NCI-H774 (cell line): ENCODE measurements around the gene FTO.

Experiments used
- DNase-seq: peaks from one replicate; lab custom pipeline; 2025; lab: John Stamatoyannopoulos, UW

FTO gene

DNA sequence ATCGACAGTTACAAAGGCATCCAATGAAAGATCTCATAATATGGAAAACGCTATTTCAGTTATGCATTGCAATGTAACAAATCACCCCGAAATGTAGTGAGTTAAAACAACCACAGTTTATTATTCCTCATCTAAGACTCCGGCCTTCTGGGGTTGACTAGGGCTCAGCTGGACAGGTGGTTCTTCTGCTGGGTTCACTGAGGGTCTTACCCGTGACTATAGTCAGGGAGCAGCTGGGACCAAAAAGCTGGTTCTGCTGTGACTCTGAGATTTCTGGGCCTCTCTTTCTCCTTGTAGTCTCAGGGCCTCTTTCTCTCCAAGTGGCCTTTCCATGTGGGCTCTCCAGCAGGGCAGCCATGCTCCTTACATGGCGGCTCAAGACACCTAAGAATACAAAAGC is 386.6 kb downstream of the FTO start:
- DNase-seq, result no peak

- no peak for DNase-seq
Measured at GRCh38 chr16:54093281-54093680, 389.3 kb downstream of the FTO start.

- no peak for DNase-seq
Measured at GRCh38 chr16:54094641-54095040, 390.7 kb downstream of the FTO start.

DNA sequence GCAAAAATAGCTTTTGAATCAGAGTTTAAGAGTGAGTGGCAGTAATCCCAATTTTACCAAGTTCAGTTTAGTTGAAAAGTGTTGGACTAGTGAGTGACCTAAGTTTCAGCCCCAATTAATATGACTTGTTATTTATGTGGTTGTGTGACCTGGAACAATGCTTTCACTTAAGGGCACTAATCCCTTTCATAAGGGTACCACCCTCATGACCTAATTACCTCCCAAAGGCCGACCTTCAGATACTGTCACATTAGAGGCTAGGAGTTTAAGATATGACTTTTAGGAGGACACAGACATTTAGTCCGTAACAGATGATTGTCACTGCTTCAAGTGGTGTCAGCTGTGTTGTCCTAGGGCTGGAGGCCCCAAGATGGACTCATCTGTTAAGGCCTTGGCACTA is 392.7 kb downstream of the FTO start:
- DNase-seq, result no peak

DNA sequence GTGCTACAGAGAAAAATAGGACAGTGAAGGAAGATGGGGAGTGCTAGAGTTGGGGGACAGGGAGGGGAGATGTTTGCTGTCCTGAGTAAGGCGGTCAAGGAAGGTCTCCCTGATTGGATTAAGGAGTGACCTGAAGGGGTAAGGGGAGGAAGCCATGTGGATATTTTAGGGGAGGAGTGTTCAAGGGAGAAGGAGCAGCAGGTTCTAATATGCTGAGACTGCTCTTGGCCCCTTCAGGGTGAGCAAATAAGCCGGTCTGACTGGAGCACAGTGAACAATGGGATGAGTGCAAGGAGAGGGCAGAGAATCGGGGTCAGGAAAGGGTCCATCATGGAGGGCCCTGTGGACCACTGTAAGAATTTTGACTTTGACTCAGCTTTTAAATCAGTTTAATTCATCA is 393.8 kb downstream of the FTO start:
- DNase-seq, result no peak

DNA sequence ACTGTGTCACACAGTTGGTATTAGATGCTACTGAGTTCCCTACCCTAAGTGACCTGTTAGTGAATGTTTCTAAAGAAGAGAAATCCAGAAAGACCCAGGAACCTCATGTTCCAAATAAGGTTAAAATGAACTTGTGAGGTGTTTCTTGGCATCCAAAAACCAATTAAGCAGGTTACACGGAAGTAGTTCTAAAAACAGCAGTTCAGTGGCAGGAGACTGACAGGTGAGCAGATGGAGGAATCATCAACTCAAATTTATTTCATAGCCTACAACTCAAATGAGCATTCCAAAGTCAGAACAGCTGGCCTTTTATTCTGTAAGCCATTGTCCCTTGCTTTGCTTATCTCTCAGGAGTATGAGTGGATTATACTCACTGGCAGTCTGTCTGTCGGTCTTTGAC is 394.3 kb downstream of the FTO start:
- no peak for DNase-seq

DNA sequence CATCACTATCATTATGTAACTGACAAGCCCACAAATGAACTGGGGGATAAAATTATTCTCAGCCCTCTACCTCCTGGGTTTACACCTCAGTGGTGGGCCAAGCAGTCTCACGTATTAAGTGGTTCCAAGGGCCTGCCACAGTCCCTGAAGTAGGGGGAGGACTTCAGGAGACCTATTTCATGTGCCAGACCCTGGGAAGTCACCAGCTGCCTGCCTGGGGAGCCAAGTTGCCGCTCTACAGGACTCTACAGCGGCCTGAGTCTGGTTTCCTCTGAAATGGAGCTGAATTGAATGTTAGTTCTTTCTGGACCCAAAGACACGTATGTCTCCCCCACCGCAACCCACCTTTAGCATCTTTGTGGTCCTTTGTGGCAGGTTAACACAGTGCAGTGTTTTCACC is 395.7 kb downstream of the FTO start:
- no peak for DNase-seq

DNA sequence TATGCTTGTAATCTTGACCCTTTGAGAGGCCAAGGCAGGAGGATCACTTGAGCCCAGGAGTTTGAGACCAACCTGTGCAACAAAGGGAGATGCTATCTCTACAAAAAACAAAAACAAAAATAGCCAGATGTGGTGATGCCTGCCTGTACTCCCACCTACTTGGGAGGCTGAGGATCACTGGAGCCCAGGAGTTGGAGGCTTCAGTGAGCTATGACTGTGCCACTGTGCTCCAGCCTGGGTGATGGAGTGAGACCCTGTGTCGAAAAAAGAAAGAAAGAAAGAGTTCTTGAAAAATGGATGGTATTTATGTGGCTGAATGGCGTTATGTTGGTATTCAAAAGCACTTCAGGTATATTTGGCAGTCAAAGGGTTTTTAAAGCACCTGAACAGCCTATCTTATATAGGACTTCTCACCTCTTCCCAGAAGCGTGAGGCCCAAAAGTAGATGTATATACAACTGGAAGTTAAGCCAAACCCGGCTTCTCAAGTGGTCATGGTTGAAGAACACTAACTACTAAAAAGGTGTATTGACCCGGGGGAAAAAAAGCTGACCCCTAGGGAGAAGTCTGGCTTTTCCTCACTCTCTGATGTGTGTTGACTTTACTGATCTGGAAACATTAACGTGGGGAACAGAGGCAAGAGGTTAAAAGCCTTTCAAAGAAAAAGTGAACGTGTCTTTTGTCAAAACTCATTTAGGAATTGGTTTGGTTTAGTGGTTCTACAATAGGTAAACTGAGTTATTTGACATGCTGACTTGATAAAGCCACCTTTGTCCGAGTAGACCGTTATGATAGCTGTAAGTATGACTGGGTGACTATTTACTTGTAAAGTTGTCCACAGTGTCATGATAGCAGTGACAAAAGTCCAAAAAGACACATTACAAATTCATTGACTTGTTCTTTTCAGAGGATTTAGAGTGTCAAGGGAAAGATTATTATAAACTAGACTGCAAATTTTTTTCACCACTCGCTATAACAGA is 399.2 kb downstream of the FTO start:
- no peak for DNase-seq

- no peak for DNase-seq
Measured at GRCh38 chr16:54106057-54106456, 402.1 kb downstream of the FTO start.

DNA sequence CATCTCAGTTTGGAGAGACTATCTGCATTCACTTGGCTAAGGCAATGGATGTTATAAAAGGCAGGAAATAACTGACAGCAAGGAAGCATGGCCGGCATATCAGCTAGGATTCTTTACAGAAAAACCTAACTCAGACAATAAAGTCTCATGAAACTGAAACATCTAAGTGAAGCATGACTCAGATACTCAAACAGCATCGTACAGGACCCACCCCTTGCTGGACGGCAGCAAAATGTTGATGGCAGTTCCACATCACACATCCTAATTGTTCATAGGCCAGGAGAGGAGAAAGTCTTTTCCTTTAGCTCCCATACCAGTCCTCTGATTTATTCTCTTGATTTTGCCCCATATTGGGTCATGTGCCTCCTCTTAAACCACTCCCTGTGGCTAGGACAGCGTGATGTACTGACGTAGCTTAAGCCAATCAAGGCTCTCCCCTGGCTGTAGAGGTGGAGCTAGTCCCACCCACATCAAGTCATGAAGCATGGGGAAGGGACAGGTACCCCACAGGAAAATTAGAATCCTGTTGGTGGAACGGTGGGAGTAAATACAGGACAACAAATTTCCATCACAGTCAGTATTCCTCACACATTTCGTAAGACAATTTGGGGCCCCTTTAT is 403.7 kb downstream of the FTO start:
- DNase-seq, result no peak

DNA sequence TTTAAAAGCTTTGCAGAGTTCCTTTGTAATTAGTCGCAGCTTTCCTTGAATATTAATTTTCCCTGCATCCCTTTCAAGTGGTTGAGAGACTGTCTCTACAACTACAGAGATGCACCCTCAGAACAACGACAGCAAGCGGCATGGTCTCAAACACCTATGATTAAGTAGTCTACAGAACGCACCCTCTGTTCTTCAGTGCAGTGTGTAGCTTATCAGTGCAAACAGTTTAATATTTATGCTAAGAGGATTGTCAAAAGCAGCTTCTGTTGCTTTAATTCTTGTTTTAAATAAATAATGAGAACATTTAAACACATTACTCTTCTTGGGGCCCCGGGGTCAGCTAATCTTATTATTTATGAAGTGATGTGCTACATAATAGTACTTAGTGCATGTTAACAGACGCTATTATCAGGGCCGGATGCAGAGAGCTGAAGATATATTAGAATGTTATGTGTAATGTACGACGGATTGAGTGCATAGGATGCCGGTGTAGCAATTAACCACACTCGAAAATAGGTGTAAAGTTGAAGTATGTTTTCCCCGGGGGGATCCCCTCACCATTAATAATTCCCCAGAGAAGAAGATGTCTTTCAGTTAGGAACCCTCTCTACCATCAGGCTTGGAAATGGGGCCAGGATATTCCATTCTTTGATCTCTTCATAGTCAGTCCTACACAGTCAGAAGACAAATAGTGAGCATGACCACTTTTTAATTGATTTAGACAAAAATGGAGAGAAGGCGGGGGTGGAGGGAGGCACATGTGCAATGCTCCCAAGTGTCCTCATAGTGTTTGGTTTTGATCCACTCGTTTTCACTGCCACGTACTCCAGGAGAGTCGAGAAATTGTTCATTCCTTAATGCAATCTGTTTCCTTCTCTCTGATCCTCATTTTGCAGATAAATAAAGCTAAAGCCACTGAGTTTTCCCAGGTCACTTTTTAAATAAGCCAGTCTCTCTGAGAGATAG is 406.3 kb downstream of the FTO start:
- no peak for DNase-seq

DNA sequence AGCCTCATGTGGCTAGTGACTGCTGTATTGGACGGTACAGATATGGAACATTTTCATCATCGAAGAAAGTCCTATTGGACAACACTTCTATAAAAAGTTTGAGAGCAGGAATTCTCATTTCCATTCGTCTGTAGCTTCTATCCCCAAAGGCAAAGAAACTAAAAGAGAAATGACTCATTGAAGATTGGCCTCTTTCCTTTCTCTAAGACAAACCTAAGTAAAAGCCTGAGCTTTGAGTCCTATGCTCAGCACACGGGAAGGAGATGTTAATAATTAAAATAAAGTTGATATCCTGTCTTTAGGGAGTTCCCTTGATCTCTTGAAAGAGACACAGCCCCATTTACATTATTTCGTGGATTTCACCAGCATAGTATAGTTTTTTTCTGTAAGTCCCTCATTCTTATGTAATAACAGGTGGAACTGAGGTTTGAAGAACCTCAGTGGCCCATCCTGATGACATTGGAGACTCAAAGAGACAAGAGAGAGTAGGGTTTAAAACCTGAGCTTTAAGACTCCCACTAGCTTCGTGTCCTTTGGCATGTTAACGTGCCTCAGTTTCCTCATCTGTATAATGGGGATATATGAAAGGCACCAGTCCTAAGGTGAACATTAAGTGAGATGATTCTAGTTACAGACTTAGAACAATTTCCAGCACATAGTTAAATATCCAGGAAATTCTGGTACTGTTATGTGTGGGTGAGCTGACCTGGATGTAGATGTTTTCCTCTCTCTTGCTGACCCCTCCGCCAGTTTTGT is 408.7 kb downstream of the FTO start:
- no peak for DNase-seq

GRCh38 chr16:54115558-54115957 is 411.6 kb downstream of the FTO start:
- DNase-seq, result no peak

DNA sequence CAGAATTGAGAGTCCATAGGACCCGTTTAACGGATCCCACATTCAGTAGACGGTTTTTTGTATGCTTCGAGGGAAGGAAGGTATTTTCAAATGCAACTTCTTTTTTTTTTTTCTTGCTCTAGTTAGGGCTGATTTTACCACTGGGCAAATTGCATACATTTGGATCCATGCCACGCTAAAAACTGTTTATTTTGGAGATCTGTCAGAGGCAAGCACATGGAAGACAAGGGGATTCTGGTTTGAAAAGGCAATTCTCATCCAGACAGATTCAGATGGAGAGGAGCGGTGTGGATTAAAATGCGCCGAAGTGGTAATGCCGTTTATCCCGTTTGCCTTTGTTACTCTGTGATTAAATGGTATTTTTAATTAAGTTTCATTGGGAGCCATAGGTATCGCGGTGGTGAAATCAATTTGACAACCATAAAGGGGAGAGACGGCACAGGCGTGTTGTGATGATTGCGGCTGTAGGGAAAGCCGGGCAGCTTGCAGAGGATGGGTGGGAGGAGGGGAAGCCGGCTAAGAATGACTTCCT is 412.2 kb downstream of the FTO start:
- DNase-seq, result no peak

GRCh38 chr16:54118846-54119245 is 414.9 kb downstream of the FTO start:
- no peak for DNase-seq

GRCh38 chr16:54120846-54121480 is 417.0 kb downstream of the FTO start:
- DNase-seq, result no peak

GRCh38 chr16:54121539-54122295 is 417.8 kb downstream of the FTO start:
- no peak for DNase-seq

DNA sequence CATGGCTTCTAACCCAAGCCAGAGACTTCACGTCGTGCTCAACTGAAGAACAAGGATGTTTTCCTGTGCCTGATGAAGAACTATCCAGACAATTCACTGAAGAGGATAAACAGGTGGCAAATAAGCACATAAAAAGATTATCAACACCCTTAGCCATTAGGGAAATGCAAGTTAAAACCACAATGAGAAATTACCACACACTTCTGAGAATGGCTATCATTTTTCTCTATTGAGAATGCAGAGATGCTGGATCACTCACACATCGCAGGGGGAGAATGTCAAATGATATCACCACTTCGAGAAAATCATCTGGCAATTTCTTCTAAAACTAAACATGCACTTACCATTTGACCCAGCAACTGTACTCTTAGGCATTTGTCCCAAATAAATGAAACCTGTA is 419.8 kb downstream of the FTO start:
- no peak for DNase-seq

DNA sequence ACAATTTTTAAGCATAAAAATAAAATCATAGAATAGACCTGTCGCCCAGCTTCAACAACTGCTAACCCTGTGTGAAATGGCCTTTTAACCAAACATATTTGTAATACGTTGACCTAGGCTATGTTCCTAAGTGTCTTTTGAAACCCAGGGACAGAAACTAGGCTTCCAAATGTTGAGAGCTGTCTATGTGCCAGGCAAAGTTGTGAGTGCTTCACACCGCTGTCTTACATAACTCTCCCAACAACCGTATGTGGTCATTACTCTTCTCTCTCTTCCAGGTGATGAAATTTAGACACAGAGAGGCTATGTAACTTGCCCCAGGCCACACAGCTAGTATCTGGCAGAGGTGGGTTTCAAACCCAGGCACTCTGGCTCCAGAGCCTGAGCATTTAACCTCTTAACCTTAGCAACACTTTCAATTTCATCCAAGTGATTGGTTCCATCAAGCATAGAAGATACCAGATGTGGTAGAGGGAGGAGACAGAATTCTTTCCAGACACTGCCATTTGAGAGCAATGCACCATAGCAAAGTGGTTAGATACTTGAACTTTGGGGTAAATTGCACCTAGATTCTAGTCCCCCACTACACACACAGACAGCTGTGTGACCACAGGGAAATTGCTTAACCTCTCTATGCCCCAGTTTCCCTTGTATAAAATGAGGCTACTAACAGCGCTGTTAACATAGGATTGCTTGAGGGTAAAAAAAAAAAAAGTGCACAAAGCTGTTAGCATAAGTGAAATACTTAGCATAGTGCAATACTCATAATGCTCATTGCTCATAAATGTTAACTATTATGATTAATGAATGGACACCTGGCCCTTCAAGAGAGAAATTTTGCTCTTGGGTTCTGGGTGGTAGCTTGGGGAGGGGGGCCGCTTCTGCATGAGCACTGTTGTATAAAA is 422.0 kb downstream of the FTO start:
- no peak for DNase-seq
